Astrocyte (in vitro differentiated cells and primary cell): ENCODE results near the gene CDH22. TPM values are rescaled to one million over a fixed set of nuclear protein-coding genes. Genes with fewer than 3 reads are reported as not detected.

ENCODE experiments used
- DNase-seq: peaks from one replicate; pipeline ENCODE4 v3.0.0-alpha.2; 2010; ENCODE audit warnings: low read depth
- FAIRE-seq: peaks from 2 replicates; lab custom pipeline; 2011; peaks lifted over from hg19 to GRCh38; lab: Jason Lieb, UNC
- H2AFZ ChIP-seq: 2 replicates; pipeline ENCODE4 v1.6.0; 2012; ENCODE audit warnings: low read depth, low read length, inconsistent platforms
- H3K27ac ChIP-seq: 2 replicates; pipeline ENCODE4 v1.5.1; 2011; ENCODE audit warnings: low read depth, low read length, inconsistent platforms
- H3K27me3 ChIP-seq: 2 replicates; pipeline ENCODE4 v1.6.0; 2011; ENCODE audit warnings: low read length, inconsistent platforms; ENCODE audit not compliant: insufficient read depth
- H3K36me3 ChIP-seq: 2 replicates; pipeline ENCODE4 v1.5.1; 2011; ENCODE audit warnings: low read length, inconsistent platforms; ENCODE audit not compliant: insufficient read depth
- H3K4me1 ChIP-seq: 2 replicates; pipeline ENCODE4 v1.5.1; 2011; ENCODE audit warnings: low read length, inconsistent platforms; ENCODE audit not compliant: insufficient read depth
- H3K4me2 ChIP-seq: 2 replicates; pipeline ENCODE4 v1.6.0; 2012; ENCODE audit warnings: low read length, inconsistent platforms
- H3K4me3 ChIP-seq: 2 replicates; pipeline ENCODE4 v1.5.1; 2011; ENCODE audit warnings: low read depth, mild to moderate bottlenecking, low read length, inconsistent platforms; ENCODE audit not compliant: insufficient read depth
- H3K79me2 ChIP-seq: 2 replicates; pipeline ENCODE4 v1.6.0; 2012; ENCODE audit warnings: mild to moderate bottlenecking, low read length, inconsistent platforms; ENCODE audit not compliant: insufficient read depth
- H3K9ac ChIP-seq: 2 replicates; pipeline ENCODE4 v1.6.0; 2012; ENCODE audit warnings: mild to moderate bottlenecking, low read length, inconsistent platforms
- H3K9me3 ChIP-seq: 2 replicates; pipeline ENCODE4 v1.5.1; 2012; ENCODE audit warnings: low read depth, mild to moderate bottlenecking, low read length, inconsistent platforms; ENCODE audit not compliant: insufficient read depth
- H4K20me1 ChIP-seq: 2 replicates; pipeline ENCODE4 v1.6.0; 2012; ENCODE audit warnings: low read length, inconsistent platforms; ENCODE audit not compliant: insufficient read depth
- H3K27ac Mint-ChIP-seq: one replicate; pipeline ENCODE4 v1.8.0; 2021; ENCODE audit warnings: mild to moderate bottlenecking, mixed read lengths; ENCODE audit not compliant: unreplicated experiment
- H3K27me3 Mint-ChIP-seq: one replicate; pipeline ENCODE4 v1.8.0; 2021; ENCODE audit warnings: low read depth, mixed read lengths; ENCODE audit not compliant: unreplicated experiment
- H3K36me3 Mint-ChIP-seq: one replicate; pipeline ENCODE4 v1.8.0; 2021; ENCODE audit warnings: low read depth, mixed read lengths; ENCODE audit not compliant: unreplicated experiment
- H3K4me1 Mint-ChIP-seq: one replicate; pipeline ENCODE4 v1.8.0; 2021; ENCODE audit warnings: low read depth, mixed read lengths; ENCODE audit not compliant: unreplicated experiment
- H3K4me3 Mint-ChIP-seq: one replicate; pipeline ENCODE4 v1.8.0; 2021; ENCODE audit warnings: mild to moderate bottlenecking, moderate library complexity, mixed read lengths; ENCODE audit not compliant: unreplicated experiment
- H3K9me3 Mint-ChIP-seq: one replicate; pipeline ENCODE4 v1.8.0; 2021; ENCODE audit warnings: mild to moderate bottlenecking, mixed read lengths; ENCODE audit not compliant: unreplicated experiment
- CTCF ChIP-seq: IDR thresholded peaks from 2 replicates; pipeline ENCODE4 v1.5.1; 2011; ENCODE audit warnings: low read depth, mild to moderate bottlenecking, inconsistent platforms, low read length, moderate library complexity; ENCODE audit not compliant: insufficient read depth
- EZH2 ChIP-seq: IDR thresholded peaks from 2 replicates; pipeline ENCODE4 v1.6.1; 2012; ENCODE audit warnings: mild to moderate bottlenecking, low read length, inconsistent platforms; ENCODE audit not compliant: insufficient read depth
- total RNA-seq: library from RNA; stranded (reverse); gene quantifications from 2 replicates; pipeline ENCODE4 v1.2.1, GENCODE V29; 2021

The CDH22 gene
- total RNA-seq, 1 donor from 2014 or later = not detected

GRCh38 chr20:46255440-46256104 lies 52.7 kb downstream of the CDH22 start:
- Mint-ChIP-seq H3K9me3 (no peaks in the 10 kb centered on the region), H3K27me3 (peaks cover 53% of the 10 kb centered on the region), H3K27ac (no peak overlapping the region), H3K4me1 (no peaks in the 10 kb centered on the region), H3K36me3 (no peaks in the 10 kb centered on the region), H3K4me3 (no peak overlapping the region)
- no peaks in the 10 kb centered on the region for H3K4me1 ChIP-seq
- H3K4me2 ChIP-seq = no peak overlapping the region
- peak; percentile 4 for DNase-seq
- H3K27me3 ChIP-seq = peaks cover 22% of the 10 kb centered on the region
- no peak for FAIRE-seq
- no peak overlapping the region for H3K9ac ChIP-seq
- TF ChIP-seq CTCF = no peak
- TF ChIP-seq EZH2 = no peak
- H3K4me3 ChIP-seq = no peak overlapping the region
- H3K79me2 ChIP-seq = no peaks in the 10 kb centered on the region
- no peaks in the 10 kb centered on the region for H3K9me3 ChIP-seq
- no peaks in the 10 kb centered on the region for H3K36me3 ChIP-seq
- H2AFZ ChIP-seq = no peak overlapping the region
- H3K27ac ChIP-seq = no peak overlapping the region
- H4K20me1 ChIP-seq = no peaks in the 10 kb centered on the region

GRCh38 chr20:46253391-46253790 lies 54.9 kb downstream of the CDH22 start:
- H3K79me2 ChIP-seq = no peaks in the 10 kb centered on the region
- no peak overlapping the region for H3K4me3 ChIP-seq
- no peak overlapping the region for H2AFZ ChIP-seq
- Mint-ChIP-seq H3K4me3 (no peak overlapping the region), H3K4me1 (no peaks in the 10 kb centered on the region), H3K27me3 (peaks cover 57% of the 10 kb centered on the region), H3K27ac (no peak overlapping the region), H3K36me3 (no peaks in the 10 kb centered on the region), H3K9me3 (peaks cover 10% of the 10 kb centered on the region)
- DNase-seq = no peak
- FAIRE-seq = no peak
- H3K36me3 ChIP-seq = no peaks in the 10 kb centered on the region
- H3K27ac ChIP-seq = no peak overlapping the region
- no peak overlapping the region for H3K4me2 ChIP-seq
- H3K27me3 ChIP-seq = peaks cover 38% of the 10 kb centered on the region
- H3K9ac ChIP-seq = no peak overlapping the region
- H3K9me3 ChIP-seq = no peaks in the 10 kb centered on the region
- no peak for TF ChIP-seq EZH2
- no peaks in the 10 kb centered on the region for H3K4me1 ChIP-seq
- H4K20me1 ChIP-seq = no peaks in the 10 kb centered on the region

GRCh38 chr20:46252352-46253091 lies 55.8 kb downstream of the CDH22 start:
- no peaks in the 10 kb centered on the region for H3K36me3 ChIP-seq
- H3K4me2 ChIP-seq = no peak overlapping the region
- no peak overlapping the region for H3K9ac ChIP-seq
- no peak overlapping the region for H3K27ac ChIP-seq
- Mint-ChIP-seq H3K4me3 (peak overlapping the region; percentile 4), H3K36me3 (no peaks in the 10 kb centered on the region), H3K27ac (no peak overlapping the region), H3K27me3 (peaks cover 66% of the 10 kb centered on the region), H3K4me1 (no peaks in the 10 kb centered on the region), H3K9me3 (peaks cover 10% of the 10 kb centered on the region)
- no peak overlapping the region for H3K4me3 ChIP-seq
- DNase-seq (no peak), FAIRE-seq (no peak)
- no peaks in the 10 kb centered on the region for H3K9me3 ChIP-seq
- H3K4me1 ChIP-seq = no peaks in the 10 kb centered on the region
- no peak overlapping the region for H2AFZ ChIP-seq
- H3K27me3 ChIP-seq = peaks cover 44% of the 10 kb centered on the region
- TF ChIP-seq CTCF (no peak), EZH2 (no peak)
- no peaks in the 10 kb centered on the region for H4K20me1 ChIP-seq
- H3K79me2 ChIP-seq = no peaks in the 10 kb centered on the region
